LNCaP clone FGC (cell line): ENCODE data around the gene S1PR3.

Experiments used
- DNase-seq: peaks from one replicate; pipeline ENCODE4 v3.0.0-alpha.2; 2011; ENCODE audit warnings: low read depth
- H3K4me3 ChIP-seq: 2 replicates; pipeline ENCODE4 v1.5.1; 2011; ENCODE audit warnings: mild to moderate bottlenecking, low read depth, low read length, control low read depth
- CTCF ChIP-seq: IDR thresholded peaks from 2 replicates; pipeline ENCODE4 v1.5.1; 2012; ENCODE audit warnings: mild to moderate bottlenecking; ENCODE audit not compliant: control insufficient read depth, insufficient read depth; ENCODE audit errors: extremely low read depth

S1PR3 gene

GRCh38 chr9:88995200-88995577 lies 3.9 kb downstream of the S1PR3 start:
- no peak overlapping the region for H3K4me3 ChIP-seq
- TF ChIP-seq CTCF = no peak
- DNase-seq = no peak

GRCh38 chr9:88995627-88996026 lies 4.4 kb downstream of the S1PR3 start:
- TF ChIP-seq CTCF = no peak
- DNase-seq = no peak
- H3K4me3 ChIP-seq = no peak overlapping the region

- TF ChIP-seq CTCF = no peak
- H3K4me3 ChIP-seq = no peak overlapping the region
- no peak for DNase-seq
These were observed 5.0 kb downstream of the S1PR3 start for GRCh38 chr9:88996046-88996920.

- no peak for DNase-seq
- H3K4me3 ChIP-seq = no peak overlapping the region
- TF ChIP-seq CTCF = no peak
These were observed 5.6 kb downstream of the S1PR3 start for GRCh38 chr9:88996921-88997235.

GRCh38 chr9:88997646-88998045 lies 6.4 kb downstream of the S1PR3 start:
- no peak overlapping the region for H3K4me3 ChIP-seq
- no peak for TF ChIP-seq CTCF
- DNase-seq = no peak

GRCh38 chr9:88998503-88998902 lies 7.2 kb downstream of the S1PR3 start:
- no peak for DNase-seq
- TF ChIP-seq CTCF = no peak
- no peak overlapping the region for H3K4me3 ChIP-seq

- no peak for TF ChIP-seq CTCF
- no peak overlapping the region for H3K4me3 ChIP-seq
- DNase-seq = no peak
These were observed 7.6 kb downstream of the S1PR3 start for GRCh38 chr9:88998911-88999310.
